ENCODE data around the gene ALKBH5.

DNA sequence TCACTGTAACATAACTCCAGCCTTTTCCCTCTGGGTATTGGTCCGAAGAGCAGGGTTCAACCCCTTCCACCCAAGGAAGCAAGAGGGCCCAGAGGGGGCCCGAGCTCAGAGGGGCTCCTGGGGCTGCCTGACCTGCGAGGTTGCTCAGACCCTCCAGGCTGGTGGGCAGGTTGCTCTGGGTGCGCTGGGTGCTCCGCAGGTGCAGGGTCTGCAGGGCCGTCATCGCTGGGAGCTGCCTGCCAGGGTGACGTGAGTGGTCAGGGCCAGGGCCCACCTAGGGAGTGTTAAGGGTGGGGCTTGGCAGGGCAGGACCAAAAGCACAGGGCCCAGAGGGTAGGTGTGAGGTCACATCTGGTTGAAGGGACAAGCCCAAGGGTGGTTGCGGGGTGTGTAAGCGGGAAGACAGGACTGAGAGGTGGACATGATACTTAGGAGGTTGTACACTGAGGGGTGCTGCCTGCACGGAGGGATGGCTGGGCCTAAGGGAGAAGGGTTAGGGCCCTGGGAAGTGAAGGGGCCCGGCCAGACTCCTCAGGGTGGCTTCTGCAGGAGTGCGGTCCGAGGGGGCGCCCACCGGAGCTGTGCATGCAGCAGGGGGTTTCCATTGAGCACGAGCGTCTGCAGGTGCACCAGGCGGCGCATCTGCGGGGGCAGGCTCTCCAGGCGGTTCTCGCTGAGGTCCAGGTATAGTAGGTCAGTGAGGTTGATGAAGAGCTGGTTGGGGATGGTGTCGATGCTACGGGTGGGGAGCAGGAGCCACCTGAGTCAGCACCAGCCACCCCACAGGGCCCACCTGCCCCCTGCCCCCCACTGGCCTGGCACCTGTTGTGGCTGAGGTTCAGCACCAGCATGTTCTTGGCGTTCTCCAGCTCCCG, 70.6 kb downstream of the ALKBH5 start:
- TF ChIP-seq, protein P1, sequence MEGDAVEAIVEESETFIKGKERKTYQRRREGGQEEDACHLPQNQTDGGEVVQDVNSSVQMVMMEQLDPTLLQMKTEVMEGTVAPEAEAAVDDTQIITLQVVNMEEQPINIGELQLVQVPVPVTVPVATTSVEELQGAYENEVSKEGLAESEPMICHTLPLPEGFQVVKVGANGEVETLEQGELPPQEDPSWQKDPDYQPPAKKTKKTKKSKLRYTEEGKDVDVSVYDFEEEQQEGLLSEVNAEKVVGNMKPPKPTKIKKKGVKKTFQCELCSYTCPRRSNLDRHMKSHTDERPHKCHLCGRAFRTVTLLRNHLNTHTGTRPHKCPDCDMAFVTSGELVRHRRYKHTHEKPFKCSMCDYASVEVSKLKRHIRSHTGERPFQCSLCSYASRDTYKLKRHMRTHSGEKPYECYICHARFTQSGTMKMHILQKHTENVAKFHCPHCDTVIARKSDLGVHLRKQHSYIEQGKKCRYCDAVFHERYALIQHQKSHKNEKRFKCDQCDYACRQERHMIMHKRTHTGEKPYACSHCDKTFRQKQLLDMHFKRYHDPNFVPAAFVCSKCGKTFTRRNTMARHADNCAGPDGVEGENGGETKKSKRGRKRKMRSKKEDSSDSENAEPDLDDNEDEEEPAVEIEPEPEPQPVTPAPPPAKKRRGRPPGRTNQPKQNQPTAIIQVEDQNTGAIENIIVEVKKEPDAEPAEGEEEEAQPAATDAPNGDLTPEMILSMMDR (IDR thresholded peaks at IDR 0.05): no peak
- TF ChIP-seq POLR2AphosphoS5 (IDR thresholded peaks at IDR 0.05; ENCODE audit: low read depth, low read length): no peak
- TF ChIP-seq EZH2phosphoT487 (IDR thresholded peaks at IDR 0.05; ENCODE audit: borderline replicate concordance, low read depth): no peak
- TF ChIP-seq, protein P2, sequence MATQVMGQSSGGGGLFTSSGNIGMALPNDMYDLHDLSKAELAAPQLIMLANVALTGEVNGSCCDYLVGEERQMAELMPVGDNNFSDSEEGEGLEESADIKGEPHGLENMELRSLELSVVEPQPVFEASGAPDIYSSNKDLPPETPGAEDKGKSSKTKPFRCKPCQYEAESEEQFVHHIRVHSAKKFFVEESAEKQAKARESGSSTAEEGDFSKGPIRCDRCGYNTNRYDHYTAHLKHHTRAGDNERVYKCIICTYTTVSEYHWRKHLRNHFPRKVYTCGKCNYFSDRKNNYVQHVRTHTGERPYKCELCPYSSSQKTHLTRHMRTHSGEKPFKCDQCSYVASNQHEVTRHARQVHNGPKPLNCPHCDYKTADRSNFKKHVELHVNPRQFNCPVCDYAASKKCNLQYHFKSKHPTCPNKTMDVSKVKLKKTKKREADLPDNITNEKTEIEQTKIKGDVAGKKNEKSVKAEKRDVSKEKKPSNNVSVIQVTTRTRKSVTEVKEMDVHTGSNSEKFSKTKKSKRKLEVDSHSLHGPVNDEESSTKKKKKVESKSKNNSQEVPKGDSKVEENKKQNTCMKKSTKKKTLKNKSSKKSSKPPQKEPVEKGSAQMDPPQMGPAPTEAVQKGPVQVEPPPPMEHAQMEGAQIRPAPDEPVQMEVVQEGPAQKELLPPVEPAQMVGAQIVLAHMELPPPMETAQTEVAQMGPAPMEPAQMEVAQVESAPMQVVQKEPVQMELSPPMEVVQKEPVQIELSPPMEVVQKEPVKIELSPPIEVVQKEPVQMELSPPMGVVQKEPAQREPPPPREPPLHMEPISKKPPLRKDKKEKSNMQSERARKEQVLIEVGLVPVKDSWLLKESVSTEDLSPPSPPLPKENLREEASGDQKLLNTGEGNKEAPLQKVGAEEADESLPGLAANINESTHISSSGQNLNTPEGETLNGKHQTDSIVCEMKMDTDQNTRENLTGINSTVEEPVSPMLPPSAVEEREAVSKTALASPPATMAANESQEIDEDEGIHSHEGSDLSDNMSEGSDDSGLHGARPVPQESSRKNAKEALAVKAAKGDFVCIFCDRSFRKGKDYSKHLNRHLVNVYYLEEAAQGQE (IDR thresholded peaks at IDR 0.05; ENCODE audit: low read depth, low read length): no peak
- no peak for TF ChIP-seq MEF2A (IDR thresholded peaks at IDR 0.05; ENCODE audit: borderline replicate concordance, low read depth)
- no peak for TF ChIP-seq EP300 (IDR thresholded peaks at IDR 0.05; ENCODE audit: borderline replicate concordance in 1 of 2, low read depth in 1 of 2, low read length in 1 of 2)
- no peak for TF ChIP-seq RAD21 (IDR thresholded peaks at IDR 0.05; ENCODE audit: low read length)
- TF ChIP-seq, protein P3, sequence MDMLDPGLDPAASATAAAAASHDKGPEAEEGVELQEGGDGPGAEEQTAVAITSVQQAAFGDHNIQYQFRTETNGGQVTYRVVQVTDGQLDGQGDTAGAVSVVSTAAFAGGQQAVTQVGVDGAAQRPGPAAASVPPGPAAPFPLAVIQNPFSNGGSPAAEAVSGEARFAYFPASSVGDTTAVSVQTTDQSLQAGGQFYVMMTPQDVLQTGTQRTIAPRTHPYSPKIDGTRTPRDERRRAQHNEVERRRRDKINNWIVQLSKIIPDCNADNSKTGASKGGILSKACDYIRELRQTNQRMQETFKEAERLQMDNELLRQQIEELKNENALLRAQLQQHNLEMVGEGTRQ (IDR thresholded peaks at IDR 0.05; ENCODE audit: borderline replicate concordance, low read depth, low read length): no peak
- TF ChIP-seq MXI1 (IDR thresholded peaks at IDR 0.05; ENCODE audit: low read depth, low read length): no peak
- no peak for TF ChIP-seq FOXJ3 (CRISPR knock-in tag; IDR thresholded peaks at IDR 0.05)
- no peak for TF ChIP-seq TAF1 (IDR thresholded peaks at IDR 0.05; ENCODE audit: borderline replicate concordance, low read depth, low read length)
- TF ChIP-seq GATA2 (CRISPR knock-in tag; IDR thresholded peaks at IDR 0.05): no peak
